Upper lobe of left lung (tissue), 4 donors: Measurements from ENCODE around the gene FIBCD1.

Source experiments
- EP300 ChIP-seq, 4 donors: sonication (generic); formaldehyde crosslinking; IDR thresholded peaks; one replicate each; pipeline ENCODE4 v1.5.1; 2017; ENCODE audit warnings: antibody characterized with exemption in 4 of 4, control low read depth in 2 of 4
- POLR2AphosphoS5 ChIP-seq, 2 donors: sonication (generic); formaldehyde crosslinking; IDR thresholded peaks; one replicate each; pipeline ENCODE4 v1.5.1; 2017; ENCODE audit warnings: antibody characterized with exemption in 2 of 2

GRCh38 chr9:130985606-130986162 is 46.6 kb upstream of the FIBCD1 start:
- TF ChIP-seq EP300 (IDR thresholded peaks at IDR 0.05) (no peak), POLR2AphosphoS5 (IDR thresholded peaks at IDR 0.05) (no peak)
